ENCODE data around the gene PCARE. TPM values are rescaled to one million over a fixed set of nuclear protein-coding genes. Genes with fewer than 3 reads are reported as not detected.
"Not testable (repeated sequence)": the region's sequence is repeated elsewhere in the genome, so short reads cannot be mapped to it uniquely, and the experiment has no call there.

PCARE gene
- total and polyA plus RNA-seq, 2 experiments from 2014 or later = not detected

- Histone ChIP-seq H3K79me2 (ENCODE audit: insufficient read depth) (no peaks in the 10 kb centered on the region), H3K4me2 (ENCODE audit: unreplicated experiment) (no peak overlapping the region), H3K9ac (no peak overlapping the region), H3K27me3 (replicated peaks; ENCODE audit: insufficient read depth) (no peaks in the 10 kb centered on the region), H2AFZ (no peak overlapping the region), H3K9me3 (ENCODE audit: low read depth) (no peaks in the 10 kb centered on the region), H3K9me2 (ENCODE audit: insufficient read depth) (no peaks in the 10 kb centered on the region), H3K27ac (no peak overlapping the region), H3K4me3 (no peak overlapping the region), H3F3A (ENCODE audit: insufficient read depth) (no peaks in the 10 kb centered on the region; the same call in 1 of the 2 replicates), H3K4me1 (ENCODE audit: insufficient read depth) (peaks cover 10% of the 10 kb centered on the region), H3K36me3 (ENCODE audit: low read depth) (no peaks in the 10 kb centered on the region), H4K20me1 (ENCODE audit: insufficient read depth) (no peaks in the 10 kb centered on the region)
- in situ Hi-C loops (cut with MboI) = no loop called here
- DNase-seq = no peak
- no peak for TF ChIP-seq EZH2phosphoT487 (IDR thresholded peaks at IDR 0.05; ENCODE audit: insufficient read depth, low read depth)
- TF ChIP-seq EZH2 (IDR thresholded peaks at IDR 0.05; ENCODE audit: insufficient read depth, poor library complexity, severe bottlenecking) = no peak
- 33 to 38% methylated on average over 2 of the region's 2 CpGs for WGBS, 2 experiments (ENCODE audit: low coverage in 1 of 2, low lambda C conversion rate in 2 of 2, missing lambda C conversion rate in 2 of 2)
These were observed 31.1 kb upstream of the PCARE start for GRCh38 chr2:29105375-29105774.

GRCh38 chr2:29104688-29105087, 30.4 kb upstream of the PCARE start:
- H4K20me1 ChIP-seq (ENCODE audit: insufficient read depth) = no peaks in the 10 kb centered on the region
- H3K9me3 ChIP-seq (ENCODE audit: low read depth) = no peaks in the 10 kb centered on the region
- H3K4me1 ChIP-seq (ENCODE audit: insufficient read depth) = peaks cover 10% of the 10 kb centered on the region
- no peak overlapping the region for H3K9ac ChIP-seq
- 92 to 95% methylated on average over 5 of the region's 5 CpGs for WGBS, 2 experiments (ENCODE audit: low coverage in 1 of 2, low lambda C conversion rate in 2 of 2, missing lambda C conversion rate in 2 of 2)
- no peaks in the 10 kb centered on the region for H3K79me2 ChIP-seq (ENCODE audit: insufficient read depth)
- in situ Hi-C loops (cut with MboI) = no loop called here
- H3K4me2 ChIP-seq (ENCODE audit: unreplicated experiment) = no peak overlapping the region
- H3K9me2 ChIP-seq (ENCODE audit: insufficient read depth) = no peaks in the 10 kb centered on the region
- H3F3A ChIP-seq (ENCODE audit: insufficient read depth) = no peaks in the 10 kb centered on the region; the same call in 1 of the 2 replicates
- TF ChIP-seq EZH2 (IDR thresholded peaks at IDR 0.05; ENCODE audit: insufficient read depth, poor library complexity, severe bottlenecking) (no peak), EZH2phosphoT487 (IDR thresholded peaks at IDR 0.05; ENCODE audit: insufficient read depth, low read depth) (no peak)
- H2AFZ ChIP-seq = no peak overlapping the region
- H3K27ac ChIP-seq = no peak overlapping the region
- no peak overlapping the region for H3K4me3 ChIP-seq
- no peak for DNase-seq
- no peaks in the 10 kb centered on the region for H3K27me3 ChIP-seq (replicated peaks; ENCODE audit: insufficient read depth)
- no peaks in the 10 kb centered on the region for H3K36me3 ChIP-seq (ENCODE audit: low read depth)

- no peaks in the 10 kb centered on the region for H3K27me3 ChIP-seq (replicated peaks; ENCODE audit: insufficient read depth)
- TF ChIP-seq EZH2 (IDR thresholded peaks at IDR 0.05; ENCODE audit: insufficient read depth, poor library complexity, severe bottlenecking) (no peak), EZH2phosphoT487 (IDR thresholded peaks at IDR 0.05; ENCODE audit: insufficient read depth, low read depth) (no peak)
- H3K27ac ChIP-seq = no peak overlapping the region
- no peaks in the 10 kb centered on the region for H4K20me1 ChIP-seq (ENCODE audit: insufficient read depth)
- H3K4me2 ChIP-seq (ENCODE audit: unreplicated experiment) = no peak overlapping the region
- H3K9me2 ChIP-seq (ENCODE audit: insufficient read depth) = no peaks in the 10 kb centered on the region
- H2AFZ ChIP-seq = no peak overlapping the region
- H3K79me2 ChIP-seq (ENCODE audit: insufficient read depth) = no peaks in the 10 kb centered on the region
- H3K4me1 ChIP-seq (ENCODE audit: insufficient read depth) = no peaks in the 10 kb centered on the region
- WGBS, 2 experiments (ENCODE audit: low coverage in 1 of 2, low lambda C conversion rate in 2 of 2, missing lambda C conversion rate in 2 of 2) = 45 to 69% methylated on average over 1 of the region's 1 CpG
- no peak overlapping the region for H3K4me3 ChIP-seq
- H3K36me3 ChIP-seq (ENCODE audit: low read depth) = no peaks in the 10 kb centered on the region
- no peak for DNase-seq
- H3F3A ChIP-seq (ENCODE audit: insufficient read depth) = no peaks in the 10 kb centered on the region
- in situ Hi-C loops (cut with MboI) = no loop called here
- H3K9me3 ChIP-seq (ENCODE audit: low read depth) = no peaks in the 10 kb centered on the region
- H3K9ac ChIP-seq = no peak overlapping the region
These were observed 26.2 kb upstream of the PCARE start for GRCh38 chr2:29100564-29100963.

GRCh38 chr2:29097569-29097968, 23.2 kb upstream of the PCARE start:
- Histone ChIP-seq H3K4me1 (ENCODE audit: insufficient read depth) (no peaks in the 10 kb centered on the region), H2AFZ (no peak overlapping the region), H3K36me3 (ENCODE audit: low read depth) (no peaks in the 10 kb centered on the region), H4K20me1 (ENCODE audit: insufficient read depth) (no peaks in the 10 kb centered on the region), H3K27me3 (replicated peaks; ENCODE audit: insufficient read depth) (no peaks in the 10 kb centered on the region), H3K4me2 (ENCODE audit: unreplicated experiment) (no peak overlapping the region), H3K79me2 (ENCODE audit: insufficient read depth) (no peaks in the 10 kb centered on the region), H3K27ac (no peak overlapping the region), H3K9me2 (ENCODE audit: insufficient read depth) (no peaks in the 10 kb centered on the region), H3K9me3 (ENCODE audit: low read depth) (no peaks in the 10 kb centered on the region), H3K4me3 (no peak overlapping the region), H3K9ac (no peak overlapping the region), H3F3A (ENCODE audit: insufficient read depth) (no peaks in the 10 kb centered on the region)
- DNase-seq = no peak
- TF ChIP-seq EZH2 (IDR thresholded peaks at IDR 0.05; ENCODE audit: insufficient read depth, poor library complexity, severe bottlenecking) (no peak), EZH2phosphoT487 (IDR thresholded peaks at IDR 0.05; ENCODE audit: insufficient read depth, low read depth) (no peak)
- in situ Hi-C loops (cut with MboI) = no loop called here
- WGBS, 2 experiments (ENCODE audit: low coverage in 1 of 2, low lambda C conversion rate in 2 of 2, missing lambda C conversion rate in 2 of 2) = 66 to 75% methylated on average over 6 of the region's 6 CpGs

- in situ Hi-C loops (cut with MboI) = no loop called here
- H3K9me2 ChIP-seq (ENCODE audit: insufficient read depth) = no peaks in the 10 kb centered on the region
- no peak overlapping the region for H3K4me3 ChIP-seq
- no peak for DNase-seq
- H3K27ac ChIP-seq = no peak overlapping the region
- H2AFZ ChIP-seq = no peak overlapping the region
- H4K20me1 ChIP-seq (ENCODE audit: insufficient read depth) = no peaks in the 10 kb centered on the region
- WGBS, 2 experiments (ENCODE audit: low coverage in 1 of 2, low lambda C conversion rate in 2 of 2, missing lambda C conversion rate in 2 of 2) = 82 to 83% methylated on average over 8 of the region's 8 CpGs
- TF ChIP-seq EZH2phosphoT487 (IDR thresholded peaks at IDR 0.05; ENCODE audit: insufficient read depth, low read depth) = no peak
- TF ChIP-seq EZH2 (IDR thresholded peaks at IDR 0.05; ENCODE audit: insufficient read depth, poor library complexity, severe bottlenecking) = no peak
- H3K9me3 ChIP-seq (ENCODE audit: low read depth) = no peaks in the 10 kb centered on the region
- no peaks in the 10 kb centered on the region for H3K4me1 ChIP-seq (ENCODE audit: insufficient read depth)
- no peaks in the 10 kb centered on the region for H3K79me2 ChIP-seq (ENCODE audit: insufficient read depth)
- H3K4me2 ChIP-seq (ENCODE audit: unreplicated experiment) = no peak overlapping the region
- H3F3A ChIP-seq (ENCODE audit: insufficient read depth) = no peaks in the 10 kb centered on the region
- H3K27me3 ChIP-seq (replicated peaks; ENCODE audit: insufficient read depth) = no peaks in the 10 kb centered on the region
- H3K9ac ChIP-seq = no peak overlapping the region
- H3K36me3 ChIP-seq (ENCODE audit: low read depth) = no peaks in the 10 kb centered on the region
These were observed 22.6 kb upstream of the PCARE start for GRCh38 chr2:29096969-29097368.

GRCh38 chr2:29090311-29090710, 16.0 kb upstream of the PCARE start:
- in situ Hi-C loops (cut with MboI); H2AFZ ChIP-seq; H3K4me2 ChIP-seq (ENCODE audit: unreplicated experiment); H3K36me3 ChIP-seq (ENCODE audit: low read depth); H3F3A ChIP-seq (ENCODE audit: insufficient read depth); H3K9me3 ChIP-seq (ENCODE audit: low read depth); H3K27me3 ChIP-seq (replicated peaks; ENCODE audit: insufficient read depth); H3K9ac ChIP-seq; H3K4me3 ChIP-seq; H4K20me1 ChIP-seq (ENCODE audit: insufficient read depth); H3K79me2 ChIP-seq (ENCODE audit: insufficient read depth); DNase-seq; H3K4me1 ChIP-seq (ENCODE audit: insufficient read depth); H3K27ac ChIP-seq; H3K9me2 ChIP-seq (ENCODE audit: insufficient read depth): not testable (repeated sequence)
- WGBS, 2 experiments (ENCODE audit: low coverage in 1 of 2, low lambda C conversion rate in 2 of 2, missing lambda C conversion rate in 2 of 2) = 68 to 74% methylated on average over 7 of the region's 7 CpGs

All from GM23248 (cell line).